MM.1S (cell line): ENCODE results near the gene SPHK2.

ENCODE experiments used
- EZH2 ChIP-seq: fragments of 300-600 bp; sonication (generic); optimal IDR thresholded peaks from 2 replicates; pipeline ENCODE3; 2017; ENCODE audit warnings: low read depth, mild to moderate bottlenecking, antibody characterized with exemption, low read length, mixed read lengths
- TF ChIP-seq, protein P1 (sequence below): fragments of 300-600 bp; sonication (generic); IDR thresholded peaks from 2 replicates; pipeline ENCODE4 v1.5.1; 2016; ENCODE audit warnings: antibody characterized with exemption, low read length, mixed read lengths

DNA sequence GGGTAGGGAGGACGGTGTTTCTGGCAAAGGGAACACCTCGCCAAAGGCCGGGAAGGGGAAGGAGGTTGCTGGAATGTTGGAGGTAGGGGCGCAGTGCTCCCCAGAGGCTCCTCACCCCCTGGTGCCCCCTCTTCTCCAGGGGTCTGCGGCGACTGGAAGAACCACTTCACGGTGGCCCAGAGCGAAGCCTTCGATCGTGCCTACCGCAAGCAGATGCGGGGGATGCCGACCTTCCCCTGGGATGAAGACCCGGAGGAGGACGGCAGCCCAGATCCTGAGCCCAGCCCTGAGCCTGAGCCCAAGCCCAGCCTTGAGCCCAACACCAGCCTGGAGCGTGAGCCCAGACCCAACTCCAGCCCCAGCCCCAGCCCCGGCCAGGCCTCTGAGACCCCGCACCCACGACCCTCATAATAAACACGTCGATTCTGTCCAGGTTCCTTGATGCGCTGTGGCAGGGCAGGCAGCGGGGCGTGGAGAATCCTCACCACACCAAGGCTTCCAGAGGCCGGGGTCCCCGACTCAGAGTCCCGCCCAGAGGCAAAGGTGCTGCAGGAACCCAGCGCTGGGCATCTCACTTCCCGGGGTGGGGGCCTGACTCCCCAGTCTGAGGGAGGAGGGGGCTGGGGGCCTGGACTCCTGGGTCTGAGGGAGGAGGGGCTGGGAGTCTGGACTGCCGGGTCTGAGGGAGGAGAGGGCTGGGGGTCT, 20.2 kb upstream of the SPHK2 start:
- TF ChIP-seq, protein P1, sequence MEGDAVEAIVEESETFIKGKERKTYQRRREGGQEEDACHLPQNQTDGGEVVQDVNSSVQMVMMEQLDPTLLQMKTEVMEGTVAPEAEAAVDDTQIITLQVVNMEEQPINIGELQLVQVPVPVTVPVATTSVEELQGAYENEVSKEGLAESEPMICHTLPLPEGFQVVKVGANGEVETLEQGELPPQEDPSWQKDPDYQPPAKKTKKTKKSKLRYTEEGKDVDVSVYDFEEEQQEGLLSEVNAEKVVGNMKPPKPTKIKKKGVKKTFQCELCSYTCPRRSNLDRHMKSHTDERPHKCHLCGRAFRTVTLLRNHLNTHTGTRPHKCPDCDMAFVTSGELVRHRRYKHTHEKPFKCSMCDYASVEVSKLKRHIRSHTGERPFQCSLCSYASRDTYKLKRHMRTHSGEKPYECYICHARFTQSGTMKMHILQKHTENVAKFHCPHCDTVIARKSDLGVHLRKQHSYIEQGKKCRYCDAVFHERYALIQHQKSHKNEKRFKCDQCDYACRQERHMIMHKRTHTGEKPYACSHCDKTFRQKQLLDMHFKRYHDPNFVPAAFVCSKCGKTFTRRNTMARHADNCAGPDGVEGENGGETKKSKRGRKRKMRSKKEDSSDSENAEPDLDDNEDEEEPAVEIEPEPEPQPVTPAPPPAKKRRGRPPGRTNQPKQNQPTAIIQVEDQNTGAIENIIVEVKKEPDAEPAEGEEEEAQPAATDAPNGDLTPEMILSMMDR, result no peak
- TF ChIP-seq EZH2, result no peak
